ENCODE measurements around the gene AP1G2. TPM values are rescaled to one million over a fixed set of nuclear protein-coding genes. Genes with fewer than 3 reads are reported as not detected.

The AP1G2 gene
- total RNA-seq, 3 donors from 2014 or later, result 30.9 to 172 (median 149) TPM

DNA sequence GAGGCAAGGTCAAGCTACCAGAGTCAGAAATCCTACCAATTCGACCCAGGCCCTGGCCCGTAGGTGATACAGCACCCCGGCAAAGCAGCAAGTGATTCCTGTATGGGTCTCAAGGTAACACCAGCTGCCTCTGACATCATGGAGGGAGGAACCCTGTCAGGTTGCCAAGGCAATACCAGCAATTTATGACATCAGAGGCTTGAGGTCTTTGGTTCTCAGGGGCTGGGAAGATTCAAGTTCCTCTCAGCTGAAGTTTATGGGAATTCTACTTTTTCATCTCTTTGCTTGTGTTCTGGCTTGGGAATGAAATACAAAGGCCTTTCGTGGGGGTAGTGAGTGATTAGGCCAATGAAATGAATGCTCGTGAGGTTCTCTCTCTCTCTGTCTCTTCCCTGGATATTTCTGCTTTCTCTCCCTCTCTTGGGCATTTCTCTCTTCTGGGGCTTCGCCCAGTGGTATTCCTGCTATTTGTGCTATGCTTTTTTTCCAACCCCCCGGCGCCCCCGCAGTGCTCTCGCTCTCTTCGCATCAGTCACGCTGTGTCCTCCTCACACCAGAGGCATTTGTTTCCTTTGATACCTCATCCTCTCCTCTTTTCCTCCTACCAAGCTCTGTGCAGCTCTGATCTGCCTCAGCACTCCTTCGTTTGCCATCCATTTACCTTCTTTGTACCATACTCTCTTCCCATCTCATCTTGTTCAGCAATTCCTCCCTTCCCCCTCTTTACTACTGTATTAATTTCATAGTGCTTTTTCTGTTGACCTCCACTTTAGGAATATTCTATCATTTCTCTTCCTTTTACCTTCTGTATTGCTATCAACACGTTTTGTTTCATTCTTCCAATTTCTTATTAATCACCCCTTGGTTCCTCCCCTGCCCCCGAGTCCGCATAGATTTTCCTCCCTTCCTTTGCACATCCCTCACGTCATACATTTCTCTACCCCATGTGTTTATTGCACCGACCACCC, 19.0 kb downstream of the AP1G2 start:
- no peak for TF ChIP-seq POLR2AphosphoS5 (IDR thresholded peaks at IDR 0.05)
- TF ChIP-seq POLR2A (IDR thresholded peaks at IDR 0.05), result no peak
- TF ChIP-seq, protein P1, sequence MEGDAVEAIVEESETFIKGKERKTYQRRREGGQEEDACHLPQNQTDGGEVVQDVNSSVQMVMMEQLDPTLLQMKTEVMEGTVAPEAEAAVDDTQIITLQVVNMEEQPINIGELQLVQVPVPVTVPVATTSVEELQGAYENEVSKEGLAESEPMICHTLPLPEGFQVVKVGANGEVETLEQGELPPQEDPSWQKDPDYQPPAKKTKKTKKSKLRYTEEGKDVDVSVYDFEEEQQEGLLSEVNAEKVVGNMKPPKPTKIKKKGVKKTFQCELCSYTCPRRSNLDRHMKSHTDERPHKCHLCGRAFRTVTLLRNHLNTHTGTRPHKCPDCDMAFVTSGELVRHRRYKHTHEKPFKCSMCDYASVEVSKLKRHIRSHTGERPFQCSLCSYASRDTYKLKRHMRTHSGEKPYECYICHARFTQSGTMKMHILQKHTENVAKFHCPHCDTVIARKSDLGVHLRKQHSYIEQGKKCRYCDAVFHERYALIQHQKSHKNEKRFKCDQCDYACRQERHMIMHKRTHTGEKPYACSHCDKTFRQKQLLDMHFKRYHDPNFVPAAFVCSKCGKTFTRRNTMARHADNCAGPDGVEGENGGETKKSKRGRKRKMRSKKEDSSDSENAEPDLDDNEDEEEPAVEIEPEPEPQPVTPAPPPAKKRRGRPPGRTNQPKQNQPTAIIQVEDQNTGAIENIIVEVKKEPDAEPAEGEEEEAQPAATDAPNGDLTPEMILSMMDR (IDR thresholded peaks at IDR 0.05), result no peak
- no peaks in the 10 kb centered on the region for H3K27me3 ChIP-seq
- no peaks in the 10 kb centered on the region for H3K9me3 ChIP-seq
- no peak overlapping the region for H3K27ac ChIP-seq
- no peaks in the 10 kb centered on the region for H3K36me3 ChIP-seq
- DNase-seq (ENCODE audit: low spot score in 2 of 2), result no peak
- intact Hi-C loops (cut with DNase I; ENCODE audit: low total_unique reads), result no loop called here
- H3K4me1 ChIP-seq, result no peaks in the 10 kb centered on the region
- H3K4me3 ChIP-seq, result no peak overlapping the region

DNA sequence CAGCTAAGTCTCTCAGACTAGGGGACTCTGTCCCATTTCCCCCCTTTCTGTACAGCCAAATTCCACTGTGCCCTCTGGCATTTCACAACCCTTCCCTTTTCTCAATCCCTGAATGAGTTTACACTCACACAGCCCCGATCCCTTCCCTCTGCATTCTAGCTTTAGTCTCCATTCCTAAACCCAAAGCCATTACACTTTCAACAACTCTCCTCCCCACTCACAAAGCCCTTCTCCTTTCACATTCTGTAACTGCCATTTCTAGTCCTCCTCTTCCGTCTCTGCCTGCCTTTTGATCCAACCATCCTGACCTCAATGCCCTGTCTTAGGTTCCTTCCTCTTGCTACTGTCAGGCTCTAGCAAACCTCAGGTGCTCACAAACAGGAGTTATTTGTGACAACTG, 19.7 kb downstream of the AP1G2 start:
- Histone ChIP-seq H3K4me3 (no peak overlapping the region), H3K27ac (no peak overlapping the region), H3K4me1 (no peaks in the 10 kb centered on the region), H3K9me3 (no peaks in the 10 kb centered on the region), H3K36me3 (no peaks in the 10 kb centered on the region), H3K27me3 (no peaks in the 10 kb centered on the region)
- TF ChIP-seq, protein P1 (IDR thresholded peaks at IDR 0.05), result no peak
- TF ChIP-seq POLR2A (IDR thresholded peaks at IDR 0.05) (no peak), POLR2AphosphoS5 (IDR thresholded peaks at IDR 0.05) (no peak)
- no peak for DNase-seq (ENCODE audit: low spot score in 2 of 2)
- intact Hi-C loops (cut with DNase I; ENCODE audit: low total_unique reads), result no loop called here

DNA sequence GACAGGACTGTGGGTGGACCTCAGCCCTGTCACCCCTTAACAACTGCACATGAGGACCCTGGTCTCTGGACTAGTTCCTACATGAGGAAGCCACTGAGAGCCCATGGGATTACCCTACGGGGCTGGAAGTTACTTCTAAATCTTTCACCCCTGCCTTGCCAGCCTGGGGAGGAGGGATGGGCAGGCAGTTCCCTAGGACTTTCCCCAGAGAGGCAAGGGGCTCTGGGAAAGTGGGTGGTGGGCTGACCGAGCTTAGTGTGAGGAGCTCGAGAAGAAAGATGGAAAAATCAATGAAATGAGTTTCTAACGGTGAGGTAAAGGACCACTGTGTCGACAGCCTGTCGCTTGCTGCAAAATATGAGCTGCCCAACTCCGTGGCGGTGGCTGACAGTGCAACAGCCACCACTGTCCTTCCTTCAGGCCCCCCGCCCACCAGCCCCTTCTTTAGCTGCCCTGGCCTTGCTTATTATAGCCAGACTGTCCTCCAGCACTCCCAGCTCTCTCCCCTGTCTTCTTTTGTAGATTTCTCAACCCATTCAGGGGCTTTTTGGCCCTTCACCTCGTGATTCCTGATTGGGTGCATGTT, 21.0 kb downstream of the AP1G2 start:
- no peaks in the 10 kb centered on the region for H3K4me1 ChIP-seq
- no peaks in the 10 kb centered on the region for H3K27me3 ChIP-seq
- TF ChIP-seq POLR2A (IDR thresholded peaks at IDR 0.05), result no peak
- TF ChIP-seq POLR2AphosphoS5 (IDR thresholded peaks at IDR 0.05), result no peak
- TF ChIP-seq, protein P1 (IDR thresholded peaks at IDR 0.05), result no peak
- H3K27ac ChIP-seq, result no peak overlapping the region
- H3K4me3 ChIP-seq, result no peak overlapping the region
- intact Hi-C loops (cut with DNase I; ENCODE audit: low total_unique reads), result no loop called here
- no peaks in the 10 kb centered on the region for H3K36me3 ChIP-seq
- no peak for DNase-seq (ENCODE audit: low spot score in 2 of 2)
- H3K9me3 ChIP-seq, result no peaks in the 10 kb centered on the region

DNA sequence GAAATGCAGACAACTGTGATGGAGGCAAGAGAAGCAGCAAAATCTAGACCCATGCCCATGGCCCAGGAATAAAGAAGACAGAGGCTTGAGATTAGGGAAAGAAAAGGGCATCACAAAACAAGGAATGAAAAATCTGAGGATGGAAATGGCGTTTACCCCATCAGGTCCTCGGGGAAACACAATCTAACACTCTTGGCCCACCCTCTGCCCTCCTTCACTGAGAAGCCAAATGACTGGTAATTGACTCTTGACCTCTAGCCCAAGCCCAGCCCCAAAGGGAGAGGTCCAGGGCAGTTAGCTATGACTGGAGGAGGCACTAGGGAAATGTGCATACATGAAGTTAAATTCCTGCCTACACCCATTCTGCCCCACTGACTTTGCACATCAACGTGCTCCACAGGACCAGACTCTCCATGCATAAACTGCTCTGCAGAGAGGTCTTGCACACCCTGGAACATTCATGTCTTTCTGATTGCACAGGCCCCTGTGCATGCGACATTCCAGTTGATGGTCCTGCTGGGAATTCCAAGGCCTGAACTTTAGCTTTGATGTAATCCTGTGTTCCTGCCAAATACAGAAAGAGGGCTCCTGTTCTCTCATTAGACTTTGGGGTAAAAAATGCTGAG, 21.7 kb downstream of the AP1G2 start:
- no peaks in the 10 kb centered on the region for H3K27me3 ChIP-seq
- TF ChIP-seq POLR2A (IDR thresholded peaks at IDR 0.05) (no peak), POLR2AphosphoS5 (IDR thresholded peaks at IDR 0.05) (no peak)
- TF ChIP-seq, protein P1 (IDR thresholded peaks at IDR 0.05), result no peak
- intact Hi-C loops (cut with DNase I; ENCODE audit: low total_unique reads), result no loop called here

More for the DNA sequence above, 21.7 kb downstream of the AP1G2 start:
- H3K4me1 ChIP-seq, result no peaks in the 10 kb centered on the region
- no peak overlapping the region for H3K4me3 ChIP-seq
- H3K9me3 ChIP-seq, result no peaks in the 10 kb centered on the region
- no peaks in the 10 kb centered on the region for H3K36me3 ChIP-seq
- no peak for DNase-seq (ENCODE audit: low spot score in 2 of 2)
- no peak overlapping the region for H3K27ac ChIP-seq
